Measurements from ENCODE around the gene CNTN2.
A peak's percentile ranks its signal among the peaks of the same experiment; 100 is the strongest.

GRCh38 chr1:205121660-205122488 lies 78.9 kb downstream of the CNTN2 start, which contains the start of gene RBBP5:
- TF ChIP-seq CTCF (conservative IDR thresholded peaks at IDR 0.05) (peak; percentile 92), ZFX (IDR thresholded peaks at IDR 0.05) (no peak)
